D721Med (cell line): ENCODE results near the gene KIAA1958.

ENCODE experiments used
- DNase-seq: peaks from one replicate; pipeline ENCODE4 v3.0.0; 2011; ENCODE audit warnings: low spot score; ENCODE audit not compliant: insufficient read length
- FAIRE-seq: peaks from 2 replicates; lab custom pipeline; 2011; peaks lifted over from hg19 to GRCh38; lab: Jason Lieb, UNC
- CTCF ChIP-seq: IDR thresholded peaks from 2 replicates; pipeline ENCODE4 v1.5.1; 2012; ENCODE audit warnings: mild to moderate bottlenecking, control low read depth; ENCODE audit not compliant: insufficient read depth; ENCODE audit errors: missing control alignments

The KIAA1958 gene, protein sequence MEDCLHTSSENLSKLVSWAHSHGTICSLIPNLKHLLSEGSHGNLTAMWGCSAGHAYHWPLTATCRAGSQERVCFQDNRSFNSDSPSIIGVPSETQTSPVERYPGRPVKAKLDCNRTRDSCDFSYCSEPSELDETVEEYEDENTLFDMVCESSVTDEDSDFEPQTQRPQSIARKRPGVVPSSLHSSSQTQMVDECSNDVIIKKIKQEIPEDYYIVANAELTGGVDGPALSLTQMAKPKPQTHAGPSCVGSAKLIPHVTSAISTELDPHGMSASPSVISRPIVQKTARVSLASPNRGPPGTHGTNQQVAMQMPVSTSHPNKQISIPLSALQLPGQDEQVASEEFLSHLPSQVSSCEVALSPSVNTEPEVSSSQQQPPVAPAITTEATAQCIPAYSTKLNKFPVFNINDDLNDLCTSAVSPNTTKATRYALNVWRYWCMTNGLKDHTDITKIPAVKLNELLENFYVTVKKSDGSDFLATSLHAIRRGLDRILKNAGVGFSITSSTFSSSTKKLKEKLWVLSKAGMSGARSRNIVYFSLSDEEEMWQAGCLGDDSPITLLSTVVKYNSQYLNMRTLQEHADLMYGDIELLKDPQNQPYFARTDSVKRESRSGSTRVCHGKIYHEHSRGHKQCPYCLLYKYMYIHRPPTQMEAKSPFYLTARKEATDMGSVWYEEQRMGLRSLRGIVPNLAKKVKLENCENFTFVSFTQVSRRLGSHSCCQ

GRCh38 chr9:112486221-112487007, at the start of gene KIAA1958:
Gene KIAA1958, plus strand, starts transcription at chr9:112486827. Its CDS starts 87,254 bp downstream, at chr9:112574081.
- DNase-seq (peak; percentile 83), FAIRE-seq (no peak)
- TF ChIP-seq CTCF, result no peak

DNA sequence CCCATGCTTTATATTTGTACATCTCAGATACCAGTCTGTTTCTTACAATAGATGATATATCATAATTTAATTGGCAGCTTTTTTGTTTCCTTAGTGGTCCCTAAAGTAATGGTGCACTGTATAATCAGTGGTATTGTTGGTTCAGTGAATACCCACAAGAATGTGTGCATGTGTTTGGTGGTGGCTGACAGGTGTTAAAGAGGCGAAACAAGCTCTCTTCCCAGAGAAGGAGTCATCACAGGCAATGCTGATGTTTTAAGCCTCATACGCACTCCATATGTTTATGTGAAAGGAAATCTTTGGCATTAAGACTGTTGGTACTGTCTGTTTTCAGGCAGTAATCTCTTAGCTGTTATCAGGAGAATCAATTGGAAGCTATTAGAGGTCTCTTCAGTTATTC, 49.2 kb upstream of the KIAA1958 start:
- FAIRE-seq, result peak; percentile 78
- DNase-seq, result no peak
- TF ChIP-seq CTCF, result no peak

DNA sequence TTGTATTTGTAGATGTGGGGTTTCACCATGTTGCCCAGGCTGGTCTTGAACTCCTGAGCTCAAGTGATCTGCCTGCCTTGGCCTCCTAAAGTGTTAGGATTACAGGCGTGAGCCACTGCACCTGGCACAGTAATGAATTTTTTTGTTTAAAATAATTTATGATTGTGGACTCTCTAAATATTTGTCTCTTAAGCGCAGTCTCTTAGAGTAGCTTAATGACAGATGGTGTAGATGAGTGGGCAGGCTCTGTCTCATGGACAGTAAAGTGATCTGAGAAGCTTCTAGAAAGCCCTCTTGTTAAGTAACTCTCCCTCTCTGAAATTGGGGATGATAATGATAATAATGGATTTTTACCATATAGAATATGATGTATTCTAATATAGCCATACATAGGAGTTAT, 47.5 kb upstream of the KIAA1958 start:
- no peak for DNase-seq
- TF ChIP-seq CTCF, result no peak

DNA sequence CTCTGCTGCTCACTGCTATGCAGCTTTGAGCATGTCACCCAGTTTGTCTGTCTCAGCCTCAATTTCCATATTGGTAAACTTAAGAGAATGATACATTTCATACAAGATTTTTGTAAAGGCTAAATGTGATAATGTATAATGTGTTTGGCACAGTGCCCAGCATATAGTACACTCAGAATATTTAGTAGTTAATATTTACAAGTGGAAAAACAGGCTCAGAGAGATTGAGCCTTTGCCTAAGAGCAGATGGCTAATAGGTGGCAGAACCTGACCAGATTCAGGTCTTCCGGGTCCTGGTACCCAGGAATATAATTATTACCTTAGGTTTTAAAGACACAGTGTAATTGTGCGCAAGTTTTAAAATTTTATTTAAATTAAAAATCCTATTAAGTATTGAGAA, 46.8 kb upstream of the KIAA1958 start:
- no peak for TF ChIP-seq CTCF
- no peak for DNase-seq
- no peak for FAIRE-seq

More for the DNA sequence above, 47.5 kb upstream of the KIAA1958 start:
- no peak for FAIRE-seq

GRCh38 chr9:112443200-112443599, 43.4 kb upstream of the KIAA1958 start:
- TF ChIP-seq CTCF, result peak; percentile 61
- DNase-seq (no peak), FAIRE-seq (no peak)

DNA sequence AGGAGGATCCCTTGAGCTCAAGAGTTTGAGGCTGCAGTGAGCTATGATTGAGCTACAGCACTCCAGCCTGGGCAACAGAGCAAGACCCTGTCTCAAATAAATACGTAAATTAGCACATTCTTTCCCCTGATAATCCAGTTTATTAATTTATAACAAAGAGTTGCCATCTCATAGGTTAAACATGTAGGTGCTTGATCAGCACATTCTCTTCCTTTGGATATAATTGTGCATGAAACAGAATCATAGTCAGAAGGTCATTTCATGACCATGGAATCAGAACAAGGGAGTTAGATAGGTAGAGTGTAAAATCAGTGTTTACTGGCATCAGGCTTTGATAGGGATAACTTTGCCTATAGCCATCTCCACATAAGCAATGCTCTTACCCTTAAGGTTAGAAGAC, 43.0 kb upstream of the KIAA1958 start:
- DNase-seq, result no peak
- FAIRE-seq, result no peak
- TF ChIP-seq CTCF, result no peak
